HUES64 (cell line): ENCODE measurements around the gene RNF224.

Experiments used
- H3K27ac ChIP-seq: 2 replicates; pipeline ENCODE4 v1.7.0; 2013; ENCODE audit warnings: low read depth, low read length, inconsistent platforms
- H3K27me3 ChIP-seq: 2 replicates; pipeline ENCODE4 v1.6.1; 2013; ENCODE audit warnings: mild to moderate bottlenecking, low read length; ENCODE audit not compliant: insufficient read depth
- H3K36me3 ChIP-seq: 2 replicates; pipeline ENCODE4 v1.6.1; 2013; ENCODE audit warnings: mild to moderate bottlenecking, low read length; ENCODE audit not compliant: insufficient read depth
- H3K4me1 ChIP-seq: 2 replicates; pipeline ENCODE4 v1.6.1; 2013; ENCODE audit warnings: mild to moderate bottlenecking, low read length, moderate library complexity; ENCODE audit not compliant: insufficient read depth
- H3K4me3 ChIP-seq: 2 replicates; pipeline ENCODE4 v1.5.1; 2013; ENCODE audit warnings: mild to moderate bottlenecking, low read length, moderate library complexity
- H3K9ac ChIP-seq: 2 replicates; pipeline ENCODE4 v1.6.1; 2013; ENCODE audit warnings: mild to moderate bottlenecking, low read depth, low read length
- H3K9me3 ChIP-seq: 2 replicates; pipeline ENCODE4 v1.6.1; 2013; ENCODE audit warnings: low read depth, low read length; ENCODE audit not compliant: insufficient read depth
- WGBS: fragments of 150-250, 120-280 bp; methylation state at CpG from one replicate; pipeline ENCODE4 v1.1.7; 2013; ENCODE audit warnings: missing lambda C conversion rate; 5-methylcytosine and 5-hydroxymethylcytosine counted together

RNF224 gene

DNA sequence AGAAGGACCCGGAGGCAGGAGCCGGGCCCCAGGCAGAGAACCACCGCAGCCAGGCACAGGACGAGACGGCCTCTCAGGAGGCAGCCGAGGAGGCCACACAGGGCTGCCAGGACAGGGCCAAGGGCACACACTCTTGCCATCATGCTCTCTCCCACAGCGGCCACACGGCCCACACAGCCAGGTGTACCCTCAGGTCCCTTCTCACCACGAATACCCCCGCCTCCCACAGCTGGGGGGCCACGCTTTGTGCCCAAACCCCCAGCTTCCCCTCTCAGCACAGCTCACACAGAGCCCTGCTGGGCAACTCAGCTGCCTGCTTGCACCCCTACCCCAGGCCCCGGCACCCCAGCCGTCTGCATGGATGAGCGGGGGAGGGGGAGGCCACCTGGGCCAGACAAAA lies 33.5 kb upstream of the RNF224 start:
- WGBS, result 91% methylated on average over 14 of the region's 14 CpGs

DNA sequence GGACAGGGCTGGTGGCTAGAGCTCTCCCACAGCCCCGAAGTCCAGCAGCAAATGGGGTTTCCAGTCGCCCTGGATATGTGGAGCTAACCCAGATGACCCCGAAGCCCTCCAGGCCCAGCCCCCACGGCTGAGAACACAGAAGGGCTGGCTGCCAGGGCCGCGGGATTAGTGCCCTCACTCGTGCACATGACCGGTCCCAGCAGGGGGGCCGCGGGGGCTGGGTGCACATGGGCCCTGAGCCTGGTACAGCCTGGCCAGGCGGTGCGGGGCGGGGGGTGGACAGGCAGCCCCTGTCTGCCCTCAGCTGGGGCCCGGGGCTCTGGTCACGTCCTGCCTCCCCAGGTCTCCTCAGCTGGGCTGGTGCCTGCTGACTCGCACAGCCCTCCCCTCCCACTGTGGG lies 32.9 kb upstream of the RNF224 start:
- H3K27me3 ChIP-seq, result no peaks in the 10 kb centered on the region
- H3K4me3 ChIP-seq, result no peak overlapping the region
- H3K4me1 ChIP-seq, result peaks cover 8% of the 10 kb centered on the region; the same call in 1 of the 2 replicates
- WGBS, result 86% methylated on average over 16 of the region's 16 CpGs
- peaks cover 6% of the 10 kb centered on the region; the same call in 1 of the 2 replicates for H3K36me3 ChIP-seq
- H3K9ac ChIP-seq, result no peak overlapping the region
- H3K27ac ChIP-seq, result no peak overlapping the region
- no peaks in the 10 kb centered on the region for H3K9me3 ChIP-seq

More for the DNA sequence above, 33.5 kb upstream of the RNF224 start:
- Histone ChIP-seq H3K4me1 (peaks cover 8% of the 10 kb centered on the region; the same call in 1 of the 2 replicates), H3K9ac (no peak overlapping the region), H3K9me3 (no peaks in the 10 kb centered on the region), H3K36me3 (peaks cover 6% of the 10 kb centered on the region; the same call in 1 of the 2 replicates), H3K27ac (no peak overlapping the region), H3K27me3 (no peaks in the 10 kb centered on the region), H3K4me3 (no peak overlapping the region)

DNA sequence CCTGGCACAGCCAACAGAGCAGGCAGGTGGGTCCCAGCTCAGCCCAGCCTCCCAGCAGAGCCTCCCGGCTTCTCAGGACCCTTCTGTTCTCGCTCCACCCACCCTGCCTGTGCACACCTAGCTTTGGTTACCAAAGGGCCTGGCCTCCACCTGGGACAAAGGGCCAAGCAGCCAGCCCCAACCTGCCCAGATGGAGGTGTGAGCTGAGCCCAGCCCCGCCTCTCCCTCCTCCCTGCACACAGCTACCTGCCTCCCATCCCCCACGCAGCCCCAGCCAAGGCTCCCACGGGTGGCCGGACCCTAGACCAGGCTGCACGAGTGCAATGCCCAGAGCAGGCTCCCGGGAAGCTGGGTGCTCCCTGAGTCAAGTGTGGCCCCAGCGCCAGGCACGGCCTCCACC lies 32.4 kb upstream of the RNF224 start:
- no peak overlapping the region for H3K9ac ChIP-seq
- no peak overlapping the region for H3K27ac ChIP-seq
- peaks cover 5% of the 10 kb centered on the region; the same call in 1 of the 2 replicates for H3K4me1 ChIP-seq
- H3K4me3 ChIP-seq, result no peak overlapping the region
- peaks cover 4% of the 10 kb centered on the region; the same call in 1 of the 2 replicates for H3K36me3 ChIP-seq
- H3K9me3 ChIP-seq, result no peaks in the 10 kb centered on the region
- no peaks in the 10 kb centered on the region for H3K27me3 ChIP-seq
- WGBS, result 86% methylated on average over 10 of the region's 10 CpGs

DNA sequence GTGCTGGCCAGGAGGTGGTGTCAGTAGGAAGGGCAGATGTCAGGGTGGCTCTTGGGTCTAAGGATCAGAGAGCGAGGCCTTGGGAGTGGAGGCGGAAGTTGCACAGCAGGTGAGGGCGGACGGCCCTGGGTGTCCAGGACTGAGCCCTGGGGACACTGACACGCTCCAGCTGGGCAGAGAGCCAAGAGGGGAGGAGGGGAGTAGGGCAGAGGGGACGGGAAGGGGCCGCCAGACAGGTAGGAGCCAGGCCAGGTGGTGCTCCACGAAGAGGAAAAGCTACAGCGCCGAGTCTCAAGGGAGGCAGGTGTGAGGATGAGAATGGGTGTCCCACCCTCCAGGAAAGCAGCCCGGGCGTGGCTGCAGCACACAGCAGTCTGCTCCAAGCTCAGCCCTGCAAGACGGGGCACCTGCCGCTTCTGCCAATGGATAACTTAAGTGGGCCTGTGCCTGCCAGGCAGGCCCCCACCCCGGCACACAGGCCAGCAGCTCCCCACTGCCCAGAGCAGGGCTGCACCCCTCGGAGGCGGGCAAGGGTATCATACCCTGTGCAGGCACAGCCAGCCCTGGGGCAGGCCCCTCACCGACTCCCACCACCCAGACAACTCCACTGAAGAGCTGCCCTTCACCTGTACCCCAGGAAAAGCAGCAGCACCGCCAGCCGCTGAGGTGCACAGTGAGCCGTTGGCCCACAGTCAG lies 31.6 kb upstream of the RNF224 start:
- H3K27ac ChIP-seq, result no peak overlapping the region
- no peaks in the 10 kb centered on the region for H3K27me3 ChIP-seq
- WGBS, result 94% methylated on average over 21 of the region's 21 CpGs
- H3K9ac ChIP-seq, result no peak overlapping the region
- no peaks in the 10 kb centered on the region for H3K9me3 ChIP-seq
- H3K36me3 ChIP-seq, result no peaks in the 10 kb centered on the region
- no peak overlapping the region for H3K4me3 ChIP-seq
- H3K4me1 ChIP-seq, result peaks cover 5% of the 10 kb centered on the region; the same call in 1 of the 2 replicates

DNA sequence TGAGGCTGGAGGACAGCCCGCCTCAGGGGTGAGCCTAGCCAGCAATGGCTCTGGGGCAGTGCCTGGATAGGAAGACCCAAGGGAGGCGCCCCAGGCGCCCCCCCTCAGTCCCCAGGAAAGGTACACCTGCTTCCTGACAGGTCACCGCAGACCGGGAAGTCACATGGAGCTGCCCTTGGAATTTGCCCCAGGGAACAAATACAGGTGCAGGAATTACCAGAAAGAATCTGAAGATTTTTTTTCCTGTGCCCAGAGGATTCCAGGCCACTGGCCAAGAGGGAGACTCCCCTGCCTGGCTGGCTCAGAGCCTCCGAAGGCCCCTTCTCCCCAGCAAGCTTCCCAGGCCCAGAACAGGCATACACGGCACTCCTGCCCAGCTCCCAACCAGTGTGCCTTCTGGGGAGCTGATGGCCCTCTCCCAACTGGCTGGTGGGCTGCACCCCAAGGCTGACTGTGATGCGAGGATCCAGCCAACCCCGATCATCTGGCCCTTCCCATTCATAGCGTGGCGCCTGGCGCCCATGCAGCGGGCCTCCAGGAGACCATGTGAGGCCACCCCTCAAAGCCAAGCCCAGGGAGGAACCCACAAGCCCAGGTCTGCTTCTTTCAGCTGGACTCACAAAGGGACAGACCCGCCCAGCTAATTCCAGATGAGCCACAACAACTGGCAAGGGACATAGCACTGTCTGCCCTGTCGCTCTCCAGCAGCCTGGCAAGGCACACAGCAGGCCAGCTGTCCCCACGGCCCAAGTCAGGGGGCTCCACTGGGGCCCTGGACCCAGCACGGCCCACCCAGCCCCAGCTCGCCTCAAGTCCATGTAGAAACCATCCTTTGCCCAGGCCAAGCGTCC lies 29.0 kb upstream of the RNF224 start:
- Histone ChIP-seq H3K4me1 (peaks cover 5% of the 10 kb centered on the region; the same call in 1 of the 2 replicates), H3K27ac (no peak overlapping the region), H3K9me3 (no peaks in the 10 kb centered on the region), H3K9ac (0 out of 2 replicates have a peak overlapping the region, but pooled peaks have one; percentile 19), H3K4me3 (peak overlapping the region; percentile 47; the same call in 1 of the 2 replicates), H3K36me3 (no peaks in the 10 kb centered on the region), H3K27me3 (no peaks in the 10 kb centered on the region)
- WGBS, result 91% methylated on average over 19 of the region's 19 CpGs

DNA sequence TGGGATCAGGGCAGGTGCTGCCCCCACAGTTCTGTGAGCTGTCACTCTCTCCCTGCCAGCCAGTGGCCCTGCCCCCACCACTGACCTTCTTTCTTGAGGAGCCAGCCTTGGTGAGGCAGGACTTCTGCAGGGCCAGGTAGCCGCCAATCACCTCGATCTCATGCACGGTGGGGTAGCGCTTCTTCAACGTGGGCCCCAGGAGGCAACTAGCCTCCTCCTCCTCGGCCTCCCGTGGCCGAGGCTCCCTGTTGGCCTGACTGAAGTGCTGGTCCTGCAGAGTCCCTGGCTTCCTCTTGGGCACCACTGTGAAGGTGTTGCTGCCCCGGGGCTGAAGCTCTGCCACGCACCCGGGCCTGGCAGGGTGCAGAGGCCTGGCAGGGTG lies 28.4 kb upstream of the RNF224 start:
- Histone ChIP-seq H3K9ac (no peak overlapping the region), H3K36me3 (no peaks in the 10 kb centered on the region), H3K27ac (no peak overlapping the region), H3K27me3 (no peaks in the 10 kb centered on the region), H3K4me1 (peaks cover 5% of the 10 kb centered on the region; the same call in 1 of the 2 replicates), H3K4me3 (peak overlapping the region; percentile 47), H3K9me3 (no peaks in the 10 kb centered on the region)
- WGBS, result 77% methylated on average over 11 of the region's 11 CpGs

DNA sequence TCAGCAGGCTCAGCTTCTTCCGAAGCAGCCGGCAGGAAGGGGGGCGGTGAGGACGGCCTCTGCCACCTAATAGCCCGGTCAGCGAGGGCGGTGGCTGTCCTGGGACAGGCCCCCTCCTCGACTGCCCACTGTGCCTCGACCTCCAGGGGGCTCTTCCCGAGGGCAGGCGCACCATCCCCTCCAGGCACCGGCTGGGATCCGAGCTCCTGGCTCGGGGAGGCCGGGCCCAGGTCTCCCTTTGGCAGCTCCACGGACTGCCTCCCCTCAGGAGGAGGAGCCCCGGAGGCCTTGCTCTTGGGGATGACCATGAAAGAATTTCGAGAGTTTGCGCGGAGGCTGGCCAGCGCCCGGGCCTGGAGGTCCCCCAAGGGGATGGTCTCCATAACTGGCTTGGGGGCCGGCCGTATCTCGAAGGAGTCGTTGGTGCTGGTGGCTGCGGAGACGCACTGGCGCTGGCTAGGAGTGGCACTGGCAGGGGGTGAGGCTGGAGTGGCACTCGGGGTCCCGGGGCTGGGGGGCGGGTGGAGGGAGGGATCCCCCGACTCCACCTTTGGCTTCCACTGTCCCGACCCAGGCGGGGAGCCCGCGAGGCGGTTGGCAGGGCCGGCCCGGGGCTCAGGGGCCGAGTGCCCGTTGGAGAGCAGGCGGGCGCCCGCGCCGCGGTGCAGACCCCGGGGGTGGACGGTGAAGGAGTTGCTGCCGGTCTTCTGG lies 27.7 kb upstream of the RNF224 start:
- Histone ChIP-seq H3K27me3 (no peaks in the 10 kb centered on the region), H3K9ac (0 out of 2 replicates have a peak overlapping the region, but pooled peaks have one; percentile 20), H3K9me3 (no peaks in the 10 kb centered on the region), H3K27ac (no peak overlapping the region), H3K36me3 (no peaks in the 10 kb centered on the region), H3K4me3 (peak overlapping the region; percentile 47), H3K4me1 (peaks cover 8% of the 10 kb centered on the region; the same call in 1 of the 2 replicates)
- WGBS, result 17% methylated on average over 51 of the region's 51 CpGs

DNA sequence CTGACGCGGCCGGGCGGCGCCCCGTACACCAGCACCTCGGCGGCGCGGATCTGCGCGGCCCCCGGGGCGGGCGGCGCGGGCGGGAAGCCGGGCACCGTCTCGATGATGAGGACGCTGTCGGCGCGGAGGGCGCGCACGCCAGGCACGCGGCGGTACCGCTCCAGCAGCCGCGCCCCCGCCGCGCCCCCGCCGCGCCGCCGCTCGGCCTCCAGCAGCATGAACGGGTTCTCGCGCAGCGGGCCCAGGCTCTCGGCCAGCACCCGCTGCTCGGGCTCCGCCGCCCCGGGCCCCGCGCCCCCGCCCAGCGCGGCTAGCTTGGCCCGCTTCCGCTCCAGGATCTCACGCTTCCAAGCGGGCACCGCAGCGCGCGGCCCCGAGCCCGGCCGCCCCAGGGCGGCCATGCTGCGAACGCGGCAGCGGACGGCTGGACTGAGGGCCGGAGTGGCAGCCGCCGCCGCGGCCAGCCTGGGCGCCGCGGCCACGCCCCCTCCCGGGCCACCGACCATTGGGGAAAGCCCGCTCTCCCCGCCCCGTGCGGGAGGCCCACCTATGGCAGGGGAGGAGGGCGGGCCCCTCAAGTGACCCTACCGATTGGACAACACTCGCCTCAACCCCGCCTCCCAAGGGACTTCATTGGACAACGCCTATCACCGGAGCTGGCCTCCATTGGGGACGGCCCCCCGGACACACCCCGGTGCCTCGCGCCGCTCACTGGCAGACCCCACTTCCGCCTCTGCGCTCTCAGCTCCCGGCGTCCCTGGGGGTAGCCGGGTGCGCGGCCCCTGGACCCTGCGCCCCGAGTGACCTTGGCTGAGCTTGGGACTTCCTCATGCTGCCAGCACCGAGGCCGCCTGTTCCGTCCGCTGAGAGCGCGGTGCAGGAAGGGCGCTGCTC lies 26.7 kb upstream of the RNF224 start, which contains the start of gene TPRN:
TSS of gene TPRN (minus strand) at position 431 of the 894 bp plus-strand sequence. CDS start at position 401, 30 bp downstream.
- H3K4me1 ChIP-seq, result peaks cover 6% of the 10 kb centered on the region; the same call in 1 of the 2 replicates

DNA sequence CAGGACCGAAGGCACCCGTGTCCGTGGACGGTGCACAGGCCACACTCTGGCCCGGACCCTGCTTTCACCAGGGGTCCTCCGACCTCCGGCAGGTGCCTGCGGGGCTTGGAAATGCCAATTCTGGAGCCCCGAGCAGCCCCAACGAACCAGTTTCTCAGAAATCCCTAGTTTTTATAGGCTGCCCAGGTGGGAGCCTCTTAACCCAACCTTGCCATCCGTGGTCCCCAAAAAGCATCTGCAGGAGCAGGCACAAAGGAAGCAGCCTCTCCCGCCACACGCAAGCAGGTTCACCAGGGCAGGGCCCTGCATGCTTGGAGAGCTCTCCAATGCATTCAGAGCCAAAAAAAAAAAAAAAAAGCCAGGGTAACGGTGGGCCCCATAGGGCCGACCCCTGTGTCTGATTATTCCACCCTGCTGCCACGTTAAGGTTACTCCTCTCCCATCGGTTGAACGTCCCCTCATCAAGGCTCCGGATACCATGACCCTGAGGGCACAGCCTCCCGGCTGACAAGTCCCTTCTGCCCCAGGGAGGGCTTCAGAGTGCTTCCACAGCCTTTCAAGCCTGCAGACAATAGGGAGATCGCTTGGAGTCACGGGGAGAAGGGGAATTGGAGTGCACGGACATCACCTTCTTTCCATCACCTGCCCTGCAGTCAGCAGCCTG lies 26.0 kb upstream of the RNF224 start:
- H3K9me3 ChIP-seq, result no peaks in the 10 kb centered on the region
- no peaks in the 10 kb centered on the region for H3K36me3 ChIP-seq
- WGBS, result 16% methylated on average over 23 of the region's 23 CpGs
- peak overlapping the region; percentile 69 for H3K4me3 ChIP-seq
- no peaks in the 10 kb centered on the region for H3K27me3 ChIP-seq
- peaks cover 7% of the 10 kb centered on the region; the same call in 1 of the 2 replicates for H3K4me1 ChIP-seq
- H3K9ac ChIP-seq, result peak overlapping the region; percentile 75
- H3K27ac ChIP-seq, result peak overlapping the region; percentile 69

More for the DNA sequence above, 26.7 kb upstream of the RNF224 start, which contains the start of gene TPRN:
- Histone ChIP-seq H3K9me3 (no peaks in the 10 kb centered on the region), H3K36me3 (no peaks in the 10 kb centered on the region), H3K27ac (peak within 1 kb of the TSS; percentile 69), H3K9ac (peak within 1 kb of the TSS; percentile 75), H3K4me3 (peak within 1 kb of the TSS; percentile 69), H3K27me3 (no peaks in the 10 kb centered on the region)
- under 1% methylated on average over 118 of the region's 118 CpGs for WGBS
